Colonic mucosa (tissue), 4 donors: ENCODE measurements around the gene DDI1. TPM values are rescaled to one million over a fixed set of nuclear protein-coding genes. Genes with fewer than 3 reads are reported as not detected.

ENCODE experiments used
- DNase-seq: peaks from one replicate; pipeline ENCODE4 v3.0.0-alpha.2; 2020
- H3K27ac ChIP-seq: fragments of 200-600 bp; one replicate; pipeline ENCODE4 v1.8.0; 2021
- H3K27me3 ChIP-seq: fragments of 200-600 bp; one replicate; pipeline ENCODE4 v1.8.0; 2021
- H3K36me3 ChIP-seq: fragments of 200-600 bp; one replicate; pipeline ENCODE4 v1.8.0; 2021
- H3K4me1 ChIP-seq: fragments of 200-600 bp; one replicate; pipeline ENCODE4 v1.8.0; 2021; ENCODE audit warnings: mild to moderate bottlenecking
- H3K4me3 ChIP-seq: fragments of 200-600 bp; one replicate; pipeline ENCODE4 v1.8.0; 2021
- H3K9ac ChIP-seq, 2 donors: one replicate each; pipeline ENCODE4 v1.7.0; 2013; ENCODE audit warnings: control low read depth in 2 of 2, low read depth in 2 of 2, low read length in 2 of 2
- H3K9me3 ChIP-seq: fragments of 200-600 bp; one replicate; pipeline ENCODE4 v1.8.0; 2021
- intact Hi-C: fragments of 100-400 bp; cut with DNase I; formaldehyde crosslinking; loops from one replicate; pipeline ENCODE4 v1.14.1; 2022
- total RNA-seq, 2 donors: library from RNA; stranded (reverse); fragmentation: NEBNext Ultra II Directional in 1 of 2; extraction: Animal tissue kit (Norgen Biotek cat#: 25700) in 1 of 2; gene quantifications; one replicate each; pipeline ENCODE4 v1.2.1, GENCODE V29; 2021
- TF ChIP-seq, protein P1 (sequence below): fragments of 200-600 bp; IDR thresholded peaks from one replicate; pipeline ENCODE4 v1.8.0; 2022; ENCODE audit warnings: antibody characterized with exemption, mild to moderate bottlenecking
- donor health status: healthy.
- donor health status: DM: no; HTN: no; CAD: no.
- donor health status: DM: no; HTN: no; CAD: no.

Gene DDI1
- total RNA-seq, 2 donors from 2014 or later, result not detected

GRCh38 chr11:104064034-104064630 is 27.7 kb downstream of the DDI1 start:
- intact Hi-C loops, result no loop called here
- Histone ChIP-seq H3K36me3 (no peaks in the 10 kb centered on the region), H3K4me1 (no peaks in the 10 kb centered on the region), H3K27me3 (no peaks in the 10 kb centered on the region), H3K9me3 (no peaks in the 10 kb centered on the region), H3K4me3 (no peak overlapping the region), H3K27ac (no peak overlapping the region), H3K9ac (no peak overlapping the region)
- TF ChIP-seq, protein P1, sequence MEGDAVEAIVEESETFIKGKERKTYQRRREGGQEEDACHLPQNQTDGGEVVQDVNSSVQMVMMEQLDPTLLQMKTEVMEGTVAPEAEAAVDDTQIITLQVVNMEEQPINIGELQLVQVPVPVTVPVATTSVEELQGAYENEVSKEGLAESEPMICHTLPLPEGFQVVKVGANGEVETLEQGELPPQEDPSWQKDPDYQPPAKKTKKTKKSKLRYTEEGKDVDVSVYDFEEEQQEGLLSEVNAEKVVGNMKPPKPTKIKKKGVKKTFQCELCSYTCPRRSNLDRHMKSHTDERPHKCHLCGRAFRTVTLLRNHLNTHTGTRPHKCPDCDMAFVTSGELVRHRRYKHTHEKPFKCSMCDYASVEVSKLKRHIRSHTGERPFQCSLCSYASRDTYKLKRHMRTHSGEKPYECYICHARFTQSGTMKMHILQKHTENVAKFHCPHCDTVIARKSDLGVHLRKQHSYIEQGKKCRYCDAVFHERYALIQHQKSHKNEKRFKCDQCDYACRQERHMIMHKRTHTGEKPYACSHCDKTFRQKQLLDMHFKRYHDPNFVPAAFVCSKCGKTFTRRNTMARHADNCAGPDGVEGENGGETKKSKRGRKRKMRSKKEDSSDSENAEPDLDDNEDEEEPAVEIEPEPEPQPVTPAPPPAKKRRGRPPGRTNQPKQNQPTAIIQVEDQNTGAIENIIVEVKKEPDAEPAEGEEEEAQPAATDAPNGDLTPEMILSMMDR, result no peak
- no peak for DNase-seq

DNA sequence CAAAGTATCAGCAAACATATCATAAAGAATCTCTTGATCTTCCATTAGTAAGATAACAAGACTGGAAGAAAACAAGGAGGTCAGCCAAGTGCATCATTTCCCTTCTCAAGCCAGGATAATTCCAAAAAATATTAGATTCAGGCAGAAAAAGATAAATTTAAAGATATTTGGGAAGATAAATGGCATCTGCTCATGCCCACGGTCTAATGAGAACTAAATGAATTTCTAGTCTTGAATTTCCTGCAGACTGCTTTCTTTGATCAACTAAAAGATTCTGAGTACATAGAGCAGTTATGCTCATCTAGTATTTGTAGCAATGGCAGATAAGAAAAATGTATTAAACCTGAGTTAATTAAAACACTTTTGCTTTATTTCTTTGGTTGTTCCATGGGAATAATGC is 31.1 kb downstream of the DDI1 start:
- Histone ChIP-seq H3K4me1 (no peaks in the 10 kb centered on the region), H3K9ac (no peak overlapping the region)
- intact Hi-C loops, result no loop called here

DNA sequence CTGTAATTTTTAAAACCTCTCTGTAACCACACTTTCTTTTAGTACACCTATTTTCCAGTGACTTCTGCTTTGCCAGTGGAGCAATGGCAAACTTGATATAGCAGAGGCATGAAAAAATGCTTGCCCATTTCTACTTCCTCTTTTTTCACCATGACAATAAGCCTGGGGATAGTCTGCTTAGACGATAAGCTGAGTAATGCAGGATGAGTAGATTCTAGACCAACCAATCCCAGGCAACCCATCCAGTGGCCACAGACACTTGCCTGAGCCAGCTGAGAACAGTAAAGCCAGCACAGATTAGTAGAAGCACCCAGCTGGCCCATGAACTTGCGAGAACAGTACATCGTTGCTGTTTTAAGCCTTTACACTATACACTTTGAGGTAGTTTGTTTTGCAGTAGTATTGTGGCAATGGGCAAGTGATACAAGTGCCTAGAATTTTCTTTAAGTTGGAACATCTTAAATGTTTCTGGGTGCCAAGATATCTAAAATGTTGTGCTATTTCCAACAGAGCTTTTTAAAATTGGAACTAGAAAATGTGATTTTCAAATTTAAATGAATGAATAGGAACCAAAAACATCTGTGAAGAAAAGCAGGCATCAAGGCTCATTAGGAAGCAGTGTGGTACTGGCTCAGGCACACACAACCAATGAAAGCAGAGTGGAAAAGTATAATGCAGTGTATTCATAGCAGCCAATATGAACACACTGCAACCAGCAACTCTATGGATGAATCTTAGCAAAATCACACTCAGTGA is 37.7 kb downstream of the DDI1 start:
- no peaks in the 10 kb centered on the region for H3K4me1 ChIP-seq
- no peak for DNase-seq
- intact Hi-C loops, result no loop called here

More for the DNA sequence above, 31.1 kb downstream of the DDI1 start:
- TF ChIP-seq, protein P1, result no peak
- no peak overlapping the region for H3K27ac ChIP-seq
- H3K27me3 ChIP-seq, result no peaks in the 10 kb centered on the region
- no peak overlapping the region for H3K4me3 ChIP-seq
- H3K9me3 ChIP-seq, result no peaks in the 10 kb centered on the region
- DNase-seq, result no peak
- H3K36me3 ChIP-seq, result no peaks in the 10 kb centered on the region

GRCh38 chr11:104075091-104075490 is 38.7 kb downstream of the DDI1 start:
- Histone ChIP-seq H3K36me3 (no peaks in the 10 kb centered on the region), H3K4me1 (no peaks in the 10 kb centered on the region), H3K9me3 (no peaks in the 10 kb centered on the region), H3K9ac (no peak overlapping the region), H3K27ac (no peak overlapping the region), H3K27me3 (no peaks in the 10 kb centered on the region), H3K4me3 (no peak overlapping the region)
- intact Hi-C loops, result no loop called here
- TF ChIP-seq, protein P1, result no peak
- no peak for DNase-seq

More for the DNA sequence above, 37.7 kb downstream of the DDI1 start:
- H3K9me3 ChIP-seq, result no peaks in the 10 kb centered on the region
- no peak overlapping the region for H3K4me3 ChIP-seq
- no peaks in the 10 kb centered on the region for H3K27me3 ChIP-seq
- no peaks in the 10 kb centered on the region for H3K36me3 ChIP-seq
- no peak overlapping the region for H3K27ac ChIP-seq
- no peak overlapping the region for H3K9ac ChIP-seq
- TF ChIP-seq, protein P1, result no peak

GRCh38 chr11:104075706-104076105 is 39.3 kb downstream of the DDI1 start:
- intact Hi-C loops, result no loop called here
- Histone ChIP-seq H3K9ac (no peak overlapping the region), H3K4me1 (no peaks in the 10 kb centered on the region), H3K36me3 (no peaks in the 10 kb centered on the region), H3K4me3 (no peak overlapping the region), H3K27ac (no peak overlapping the region), H3K27me3 (no peaks in the 10 kb centered on the region), H3K9me3 (no peaks in the 10 kb centered on the region)
- TF ChIP-seq, protein P1, result no peak
- DNase-seq, result no peak
